Muscle layer of duodenum (tissue), 2 donors: ENCODE data around the gene KIRREL1.
A peak's percentile ranks its signal among the peaks of the same experiment; 100 is the strongest.

ENCODE experiments used
- H3K27ac ChIP-seq: one replicate; pipeline ENCODE4 v1.7.0; 2013; ENCODE audit warnings: mild to moderate bottlenecking, low read length
- H3K27me3 ChIP-seq: one replicate; pipeline ENCODE4 v1.7.0; 2013; ENCODE audit warnings: low read depth, mild to moderate bottlenecking, control low read depth, low read length
- H3K36me3 ChIP-seq, 2 donors: one replicate each; pipeline ENCODE4 v1.7.0; 2013; ENCODE audit warnings: low read length in 2 of 2, control low read depth in 1 of 2, mild to moderate bottlenecking in 1 of 2; ENCODE audit not compliant: insufficient read depth in 2 of 2, control insufficient read depth in 1 of 2
- H3K4me1 ChIP-seq, 2 donors: one replicate each; pipeline ENCODE4 v1.7.0; 2013; ENCODE audit warnings: low read length in 2 of 2, mild to moderate bottlenecking in 2 of 2, control low read depth in 1 of 2, moderate library complexity in 1 of 2; ENCODE audit not compliant: insufficient read depth in 2 of 2, control insufficient read depth in 1 of 2
- H3K4me3 ChIP-seq, 2 donors: one replicate each; pipeline ENCODE4 v1.7.0; 2013; ENCODE audit warnings: low read length in 2 of 2, low read depth in 1 of 2, mild to moderate bottlenecking in 1 of 2
- H3K9me3 ChIP-seq, 2 donors: one replicate each; pipeline ENCODE4 v1.7.0; 2013; ENCODE audit warnings: low read length in 2 of 2, control low read depth in 1 of 2, mild to moderate bottlenecking in 1 of 2; ENCODE audit not compliant: control insufficient read depth in 1 of 2
- donor health status: healthy.

KIRREL1 gene

GRCh38 chr1:158099185-158099584 lies 105.7 kb downstream of the KIRREL1 start:
- Histone ChIP-seq H3K4me1 (peaks cover 0 to 4% of the 10 kb centered on the region in 2 donors), H3K4me3 (no peak overlapping the region), H3K36me3 (peaks cover 7 to 11% of the 10 kb centered on the region in 2 donors), H3K9me3 (no peaks in the 10 kb centered on the region), H3K27me3 (no peaks in the 10 kb centered on the region), H3K27ac (no peak overlapping the region)

DNA sequence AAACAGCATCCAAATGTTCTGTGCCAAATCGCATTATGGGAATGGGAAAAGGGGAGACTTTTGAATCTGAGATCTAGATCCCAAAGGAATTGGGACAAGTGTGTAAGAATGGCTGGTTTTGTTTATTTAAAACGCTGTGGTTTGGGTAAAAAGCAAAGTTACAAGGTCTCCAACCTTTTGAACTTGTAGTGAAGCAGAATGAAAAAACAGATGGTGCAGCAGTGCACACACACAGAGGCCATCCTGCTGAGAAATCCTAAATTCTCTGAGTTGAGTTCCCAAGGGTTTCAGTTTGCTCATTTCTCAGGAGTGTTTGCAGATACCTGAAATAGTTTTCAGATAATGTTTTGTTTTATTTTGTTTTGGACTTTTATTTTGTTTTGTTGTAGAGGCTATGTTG lies 107.1 kb downstream of the KIRREL1 start:
- Histone ChIP-seq H3K27me3 (no peaks in the 10 kb centered on the region), H3K9me3 (no peaks in the 10 kb centered on the region), H3K4me1 (peaks cover 0 to 4% of the 10 kb centered on the region in 2 donors), H3K4me3 (no peak overlapping the region), H3K36me3 (no peaks in the 10 kb centered on the region), H3K27ac (no peak overlapping the region)

- Histone ChIP-seq H3K27ac (no peak overlapping the region), H3K4me3 (no peak overlapping the region), H3K27me3 (no peaks in the 10 kb centered on the region), H3K4me1 (peaks cover 0 to 4% of the 10 kb centered on the region in 2 donors), H3K36me3 (no peaks in the 10 kb centered on the region), H3K9me3 (no peaks in the 10 kb centered on the region)
Observed at GRCh38 chr1:158101455-158101854, 108.0 kb downstream of the KIRREL1 start.

DNA sequence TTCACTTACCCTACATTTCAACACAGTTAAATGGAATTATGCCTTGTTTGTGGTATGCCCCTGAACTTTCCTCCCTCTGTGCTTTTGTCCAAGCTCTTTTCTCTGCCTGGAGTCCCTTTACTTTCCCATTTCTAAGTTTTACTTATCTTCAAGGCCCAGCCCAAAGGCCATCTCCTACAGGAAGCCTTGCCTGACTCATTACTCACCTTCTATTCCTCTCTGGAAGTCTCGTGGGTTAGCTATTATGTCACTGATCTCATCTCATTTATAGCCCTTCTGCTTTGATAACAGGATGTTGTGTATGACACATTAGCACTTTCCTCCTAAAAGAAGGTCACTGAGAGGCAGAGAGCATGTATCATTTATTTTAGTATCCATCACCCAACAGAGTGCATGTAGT lies 108.5 kb downstream of the KIRREL1 start:
- H3K36me3 ChIP-seq = no peaks in the 10 kb centered on the region
- peaks cover 0 to 4% of the 10 kb centered on the region in 2 donors for H3K4me1 ChIP-seq
- no peak overlapping the region for H3K4me3 ChIP-seq
- H3K27ac ChIP-seq = no peak overlapping the region
- no peaks in the 10 kb centered on the region for H3K27me3 ChIP-seq
- H3K9me3 ChIP-seq = no peaks in the 10 kb centered on the region

DNA sequence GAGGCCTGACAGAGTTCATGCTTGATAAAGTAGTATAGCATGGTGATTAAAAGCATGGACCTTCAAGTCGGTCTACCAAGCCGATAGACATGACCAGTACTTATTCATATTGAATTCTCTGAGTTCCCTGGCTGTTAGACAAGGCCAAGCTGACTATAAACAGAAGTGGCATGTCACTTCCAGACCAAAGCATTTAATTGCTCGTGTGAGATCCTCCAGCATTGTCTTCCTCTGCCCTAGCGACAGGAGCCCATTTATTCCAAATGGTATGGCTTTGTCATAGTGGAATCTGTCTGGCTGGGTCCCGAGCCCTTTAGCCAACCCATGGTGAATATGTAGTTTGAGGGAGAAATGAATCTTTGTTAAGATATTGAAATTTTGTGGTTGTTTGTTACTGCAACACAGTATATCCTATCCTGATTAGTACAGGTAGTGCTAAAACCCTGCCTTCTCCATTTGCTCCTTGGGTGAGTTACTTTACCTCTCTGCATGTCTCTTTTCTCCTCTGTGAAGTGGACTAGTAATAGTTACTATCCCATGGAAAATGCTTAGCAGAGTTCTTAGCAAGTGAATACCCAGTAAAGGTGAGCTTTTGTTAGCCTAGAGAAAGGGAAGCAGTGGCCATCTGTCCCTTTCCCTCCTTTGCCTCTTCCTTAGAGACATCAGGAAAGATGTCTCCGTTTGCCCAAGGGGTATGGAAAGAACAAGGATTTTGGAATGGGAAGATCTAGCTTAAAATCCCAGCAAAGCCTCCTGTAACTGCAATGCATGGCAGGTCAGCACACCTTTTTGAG lies 109.6 kb downstream of the KIRREL1 start:
- H3K27me3 ChIP-seq = no peaks in the 10 kb centered on the region
- no peak overlapping the region for H3K4me3 ChIP-seq
- H3K9me3 ChIP-seq = no peaks in the 10 kb centered on the region
- no peak overlapping the region for H3K27ac ChIP-seq
- no peaks in the 10 kb centered on the region for H3K36me3 ChIP-seq
- peaks cover 0 to 4% of the 10 kb centered on the region in 2 donors for H3K4me1 ChIP-seq

GRCh38 chr1:158103861-158104522 lies 110.5 kb downstream of the KIRREL1 start:
- Histone ChIP-seq H3K27ac (no peak overlapping the region), H3K36me3 (no peaks in the 10 kb centered on the region), H3K4me3 (no peak overlapping the region), H3K27me3 (no peaks in the 10 kb centered on the region), H3K9me3 (no peaks in the 10 kb centered on the region), H3K4me1 (peaks cover 0 to 4% of the 10 kb centered on the region in 2 donors)

DNA sequence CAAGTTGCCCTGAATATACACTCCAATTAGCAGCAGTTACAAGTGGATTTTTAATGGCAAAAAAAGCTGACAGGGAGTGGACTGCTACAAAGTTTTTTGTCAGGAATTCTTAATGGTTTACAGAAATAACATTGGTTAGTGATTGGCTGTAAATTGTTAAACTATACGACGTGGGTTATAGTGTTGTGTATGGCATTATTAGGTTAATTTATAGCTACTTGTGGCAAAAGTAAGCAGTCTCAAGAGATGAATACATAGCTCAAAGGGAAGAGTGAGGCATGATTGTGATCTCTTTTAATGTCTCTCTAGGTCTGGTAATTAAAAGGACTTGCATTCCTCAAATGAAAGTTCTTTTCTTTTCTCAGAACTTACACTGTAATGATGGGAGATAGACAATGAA lies 111.4 kb downstream of the KIRREL1 start:
- Histone ChIP-seq H3K9me3 (no peaks in the 10 kb centered on the region), H3K27me3 (no peaks in the 10 kb centered on the region), H3K36me3 (no peaks in the 10 kb centered on the region)

GRCh38 chr1:158105352-158106095 lies 112.1 kb downstream of the KIRREL1 start:
- H3K4me1 ChIP-seq = peaks cover 0 to under 1% of the 10 kb centered on the region in 2 donors
- no peaks in the 10 kb centered on the region for H3K27me3 ChIP-seq
- H3K27ac ChIP-seq = no peak overlapping the region
- no peaks in the 10 kb centered on the region for H3K36me3 ChIP-seq
- no peak overlapping the region for H3K4me3 ChIP-seq
- no peaks in the 10 kb centered on the region for H3K9me3 ChIP-seq

More for the DNA sequence above, 111.4 kb downstream of the KIRREL1 start:
- Histone ChIP-seq H3K4me3 (no peak overlapping the region), H3K27ac (no peak overlapping the region), H3K4me1 (peaks cover 0 to 4% of the 10 kb centered on the region in 2 donors)

GRCh38 chr1:158107916-158108315 lies 114.5 kb downstream of the KIRREL1 start:
- Histone ChIP-seq H3K27me3 (no peaks in the 10 kb centered on the region), H3K9me3 (no peaks in the 10 kb centered on the region), H3K27ac (no peak overlapping the region), H3K4me3 (no peak overlapping the region), H3K4me1 (no peaks in the 10 kb centered on the region), H3K36me3 (no peaks in the 10 kb centered on the region)

DNA sequence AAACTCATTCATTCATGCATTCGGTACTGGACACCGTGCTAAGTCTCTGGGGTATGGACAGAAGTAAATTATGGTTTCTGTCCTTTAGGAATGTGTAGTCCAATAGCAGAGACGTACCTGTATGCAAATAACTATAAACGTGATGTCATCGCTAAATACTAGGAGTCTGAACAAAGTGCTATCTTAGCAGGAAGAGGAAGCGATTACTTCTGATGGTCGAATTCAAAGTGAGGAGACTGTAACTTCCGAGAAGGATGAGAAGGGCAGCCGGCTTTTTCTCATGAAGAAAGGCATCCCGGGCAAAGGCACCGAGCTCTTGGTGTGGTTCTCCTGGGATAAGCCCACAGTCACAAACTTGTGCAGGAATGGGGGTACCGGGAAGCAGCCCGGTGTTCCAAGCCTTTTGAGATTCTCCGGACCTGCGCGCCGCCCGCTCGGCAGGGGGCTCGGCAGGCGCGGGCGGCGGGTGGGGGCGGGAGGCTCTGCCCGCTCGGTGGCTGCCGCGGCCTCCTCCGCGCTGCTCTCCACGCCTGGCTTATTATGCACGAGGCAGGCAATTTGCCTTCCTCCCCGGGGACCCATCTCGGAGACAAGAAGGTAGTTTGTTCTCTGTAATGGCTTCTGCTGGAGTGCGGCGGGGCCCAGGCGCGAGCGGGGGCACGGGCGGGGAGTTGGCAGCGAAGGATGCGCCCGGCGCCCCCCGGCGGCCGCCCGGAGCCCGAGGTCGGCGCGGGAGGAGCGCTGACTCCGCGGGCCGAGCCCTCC lies 119.7 kb downstream of the KIRREL1 start:
- Histone ChIP-seq H3K9me3 (no peaks in the 10 kb centered on the region), H3K4me1 (peaks cover 0 to 9% of the 10 kb centered on the region in 2 donors), H3K27me3 (peaks cover 10% of the 10 kb centered on the region), H3K36me3 (no peaks in the 10 kb centered on the region), H3K4me3 (peak overlapping the region; percentile 51 to 79), H3K27ac (no peak overlapping the region)

GRCh38 chr1:158113759-158114127 lies 120.3 kb downstream of the KIRREL1 start:
- Histone ChIP-seq H3K36me3 (no peaks in the 10 kb centered on the region), H3K4me1 (peaks cover 3 to 14% of the 10 kb centered on the region in 2 donors), H3K9me3 (no peaks in the 10 kb centered on the region), H3K27me3 (peaks cover 16% of the 10 kb centered on the region), H3K4me3 (peak overlapping the region; percentile 51 to 79), H3K27ac (no peak overlapping the region)
